ENCODE measurements around the gene SLX4.

SLX4 gene

DNA sequence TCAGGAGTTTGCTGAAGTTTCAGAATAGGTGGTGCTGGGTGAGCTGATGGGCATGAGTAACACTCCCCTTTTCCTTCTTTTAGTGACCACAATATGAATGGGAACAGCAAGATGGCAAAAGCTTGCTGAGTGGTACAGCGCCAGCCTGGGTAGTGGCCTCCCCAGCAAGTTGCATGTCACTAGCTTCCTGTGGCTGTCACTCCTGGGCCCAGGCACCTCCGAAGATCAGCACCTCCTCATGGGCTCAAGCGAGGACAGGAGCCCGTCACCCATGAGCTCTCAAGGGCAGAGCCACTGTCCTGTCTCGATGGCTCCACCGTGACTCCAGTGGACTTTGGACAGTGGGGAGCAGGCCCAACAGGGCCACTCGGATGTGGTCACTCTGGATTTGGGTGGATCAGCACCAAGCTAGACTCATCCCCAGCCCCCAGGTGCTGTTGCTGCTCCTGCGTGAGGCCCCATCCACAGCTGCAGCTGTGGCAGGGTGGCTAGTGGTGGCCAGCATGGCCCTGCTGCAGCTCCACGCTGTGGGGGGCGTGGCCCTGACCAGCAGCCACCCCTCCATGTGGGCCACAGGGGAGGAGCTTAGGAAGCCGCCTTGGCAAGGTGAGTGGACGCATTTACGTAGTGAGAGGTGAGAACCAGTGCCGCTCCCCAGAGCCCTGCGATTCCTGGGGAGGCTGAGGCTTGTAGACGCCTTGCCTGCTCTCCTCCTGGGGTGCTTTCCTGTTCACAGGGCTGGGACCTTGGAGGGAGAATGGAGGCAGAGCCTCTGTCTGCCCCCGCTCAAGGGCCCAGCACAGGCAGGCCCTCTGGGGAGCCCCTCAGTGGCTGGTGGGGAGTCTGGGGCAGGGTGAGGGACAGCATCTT is 29.5 kb upstream of the SLX4 start:
- peaks cover 7% of the 10 kb centered on the region for H3K4me1 ChIP-seq (ENCODE audit: control insufficient read depth, insufficient read depth, low read length, poor library complexity, severe bottlenecking)
- no peaks in the 10 kb centered on the region for H3K9me3 ChIP-seq (ENCODE audit: control insufficient read depth, low read length)
- H3K27me3 ChIP-seq (replicated peaks; ENCODE audit: control insufficient read depth, insufficient read depth, low read length, poor library complexity, severe bottlenecking) = no peaks in the 10 kb centered on the region
- no peak overlapping the region for H3K4me3 ChIP-seq (ENCODE audit: insufficient read depth, low read depth, low read length, poor library complexity, severe bottlenecking)
- no peak overlapping the region for H3K27ac ChIP-seq (ENCODE audit: insufficient read depth, low read length, poor library complexity, severe bottlenecking)
- H3K36me3 ChIP-seq (ENCODE audit: control insufficient read depth, insufficient read depth, low read length) = peaks cover 21% of the 10 kb centered on the region
- DNase-seq = no peak

DNA sequence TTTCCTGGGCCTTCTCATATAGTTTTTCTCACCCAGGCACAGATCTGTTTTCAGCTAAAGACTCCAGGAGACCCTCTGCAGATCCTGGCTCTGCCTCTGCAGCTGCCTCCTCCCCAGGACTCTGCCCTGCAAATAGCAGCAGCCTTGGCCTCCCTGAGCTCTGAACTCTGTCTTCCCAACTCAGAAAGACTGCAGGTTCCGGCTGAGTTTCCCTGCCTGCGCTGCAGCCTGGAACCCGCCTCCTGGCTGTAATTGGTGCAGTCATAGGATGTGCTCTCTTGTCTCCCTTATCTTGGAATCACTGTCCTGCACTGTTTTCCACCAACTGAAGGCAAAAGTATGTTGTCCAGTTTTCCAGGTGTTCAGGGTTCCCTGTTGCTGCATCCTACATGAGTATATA is 28.8 kb upstream of the SLX4 start:
- Histone ChIP-seq H3K27ac (ENCODE audit: insufficient read depth, low read length, poor library complexity, severe bottlenecking) (no peak overlapping the region), H3K9me3 (ENCODE audit: control insufficient read depth, low read length) (no peaks in the 10 kb centered on the region)
- no peak for DNase-seq

DNA sequence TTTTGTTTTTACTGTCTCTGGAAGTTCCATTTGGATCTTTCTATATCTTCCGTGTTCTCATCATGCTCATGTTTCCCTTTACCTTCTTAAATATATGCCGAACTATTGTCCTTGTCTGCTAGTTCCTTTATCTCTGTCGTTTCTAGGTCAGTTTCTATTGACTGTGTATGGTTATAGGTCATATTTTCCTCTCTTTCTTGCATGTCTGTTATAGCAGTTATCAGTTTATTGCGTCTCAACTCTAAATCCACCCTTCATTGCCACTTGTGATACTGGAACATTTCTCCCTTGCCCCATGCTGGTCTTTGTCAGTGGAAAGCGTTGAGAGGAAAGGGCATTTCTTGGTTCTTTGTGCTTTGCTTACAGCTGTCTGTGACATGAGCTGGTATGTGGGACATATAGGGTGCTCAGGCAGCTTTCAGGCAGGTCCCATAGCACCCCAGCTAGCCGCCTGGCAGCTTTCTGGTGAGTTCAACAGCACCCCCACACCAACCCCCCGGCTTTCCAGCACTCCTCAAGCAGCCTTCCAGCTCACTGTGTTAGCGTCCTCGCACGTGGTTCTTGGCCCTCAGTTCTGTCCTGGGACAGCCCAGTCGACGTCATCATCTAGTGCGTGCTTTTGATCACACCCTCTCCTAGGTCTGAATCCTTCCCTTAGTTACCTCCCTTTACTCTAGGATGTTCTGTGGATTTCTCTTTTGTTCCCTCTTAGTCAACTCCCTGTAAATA is 27.7 kb upstream of the SLX4 start:
- Histone ChIP-seq H3K36me3 (ENCODE audit: control insufficient read depth, insufficient read depth, low read length) (peaks cover 21% of the 10 kb centered on the region), H3K9me3 (ENCODE audit: control insufficient read depth, low read length) (no peaks in the 10 kb centered on the region), H3K27ac (ENCODE audit: insufficient read depth, low read length, poor library complexity, severe bottlenecking) (no peak overlapping the region), H3K27me3 (replicated peaks; ENCODE audit: control insufficient read depth, insufficient read depth, low read length, poor library complexity, severe bottlenecking) (no peaks in the 10 kb centered on the region), H3K4me1 (ENCODE audit: control insufficient read depth, insufficient read depth, low read length, poor library complexity, severe bottlenecking) (peaks cover 7% of the 10 kb centered on the region), H3K4me3 (ENCODE audit: insufficient read depth, low read depth, low read length, poor library complexity, severe bottlenecking) (no peak overlapping the region)
- DNase-seq = no peak

More for the DNA sequence above, 28.8 kb upstream of the SLX4 start:
- Histone ChIP-seq H3K27me3 (replicated peaks; ENCODE audit: control insufficient read depth, insufficient read depth, low read length, poor library complexity, severe bottlenecking) (no peaks in the 10 kb centered on the region), H3K4me3 (ENCODE audit: insufficient read depth, low read depth, low read length, poor library complexity, severe bottlenecking) (no peak overlapping the region), H3K4me1 (ENCODE audit: control insufficient read depth, insufficient read depth, low read length, poor library complexity, severe bottlenecking) (peaks cover 7% of the 10 kb centered on the region), H3K36me3 (ENCODE audit: control insufficient read depth, insufficient read depth, low read length) (peaks cover 21% of the 10 kb centered on the region)

DNA sequence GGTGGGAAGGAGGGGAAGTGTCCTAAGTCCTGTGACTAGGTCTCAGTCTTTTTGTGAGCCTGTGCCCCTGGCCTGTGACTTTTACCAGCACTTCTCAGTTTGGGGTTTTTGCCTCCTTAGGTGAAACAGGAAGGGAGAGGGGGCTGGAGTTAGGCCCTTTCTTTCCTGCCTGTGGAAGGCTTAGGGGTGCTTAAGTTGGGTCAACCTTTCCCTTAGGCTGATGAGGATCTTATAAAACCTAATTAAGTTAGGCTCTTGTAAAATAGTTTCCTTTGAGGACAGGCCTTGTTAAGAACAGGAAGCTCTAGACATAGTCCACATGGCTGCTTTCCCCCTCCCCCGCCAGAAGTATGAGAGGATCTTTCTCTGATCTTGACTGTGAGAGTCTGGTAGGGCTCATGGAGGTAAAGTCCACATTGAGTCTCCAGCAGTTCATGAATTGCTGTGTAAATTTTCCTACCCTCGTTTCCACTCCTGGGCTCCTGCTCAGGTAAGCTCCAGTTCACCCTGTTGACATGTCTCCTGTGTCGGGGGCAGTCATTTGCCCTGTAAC is 26.0 kb upstream of the SLX4 start:
- H3K36me3 ChIP-seq (ENCODE audit: control insufficient read depth, insufficient read depth, low read length) = peaks cover 12% of the 10 kb centered on the region
- DNase-seq = no peak
- no peak overlapping the region for H3K27ac ChIP-seq (ENCODE audit: insufficient read depth, low read length, poor library complexity, severe bottlenecking)

DNA sequence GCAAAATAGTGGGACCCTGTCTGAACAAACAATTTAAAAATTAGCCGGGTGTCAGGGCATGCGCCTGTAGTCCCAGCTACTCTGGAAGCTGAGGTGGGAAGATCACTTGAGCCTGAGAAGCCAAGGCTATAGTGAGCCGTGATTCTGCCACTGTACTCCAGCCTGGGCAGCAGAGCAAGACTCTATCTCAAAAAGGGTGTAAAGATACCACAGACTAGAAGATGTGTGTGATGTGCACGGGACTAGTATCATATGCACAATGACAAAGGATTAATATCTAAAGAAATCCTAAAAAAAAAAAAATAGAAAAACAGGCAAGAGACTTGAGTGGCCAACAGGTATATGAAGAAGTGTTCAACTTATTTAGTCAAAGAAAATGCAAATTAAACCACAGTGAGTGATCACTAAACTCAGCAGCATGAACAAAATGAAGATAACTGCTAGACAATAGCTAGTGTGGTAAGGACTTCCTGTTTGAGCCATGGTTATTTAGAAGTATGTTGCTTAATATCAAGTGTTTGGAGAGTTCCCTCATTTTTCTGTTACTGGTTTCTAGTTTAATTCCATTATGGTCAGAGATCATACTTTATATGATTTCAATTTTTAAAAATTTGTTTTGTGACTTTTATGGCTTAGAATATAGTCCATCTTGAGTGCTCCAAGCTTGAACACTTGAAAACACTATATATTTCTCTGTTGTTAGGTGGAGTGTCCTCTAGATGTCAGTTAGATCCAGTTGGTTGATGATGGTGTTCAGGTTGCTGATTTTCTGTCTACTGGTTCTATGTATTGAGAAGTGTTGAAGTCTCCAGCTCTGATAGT is 14.7 kb upstream of the SLX4 start:
- peak overlapping the region; percentile 2 for H3K4me3 ChIP-seq (ENCODE audit: insufficient read depth, low read depth, low read length, poor library complexity, severe bottlenecking)
- H3K27ac ChIP-seq (ENCODE audit: insufficient read depth, low read length, poor library complexity, severe bottlenecking) = peak overlapping the region; percentile 14
- no peaks in the 10 kb centered on the region for H3K36me3 ChIP-seq (ENCODE audit: control insufficient read depth, insufficient read depth, low read length)
- H3K27me3 ChIP-seq (replicated peaks; ENCODE audit: control insufficient read depth, insufficient read depth, low read length, poor library complexity, severe bottlenecking) = no peaks in the 10 kb centered on the region
- H3K9me3 ChIP-seq (ENCODE audit: control insufficient read depth, low read length) = no peaks in the 10 kb centered on the region
- H3K4me1 ChIP-seq (ENCODE audit: control insufficient read depth, insufficient read depth, low read length, poor library complexity, severe bottlenecking) = no peaks in the 10 kb centered on the region
- no peak for DNase-seq

More for the DNA sequence above, 26.0 kb upstream of the SLX4 start:
- Histone ChIP-seq H3K9me3 (ENCODE audit: control insufficient read depth, low read length) (no peaks in the 10 kb centered on the region), H3K4me3 (ENCODE audit: insufficient read depth, low read depth, low read length, poor library complexity, severe bottlenecking) (no peak overlapping the region), H3K4me1 (ENCODE audit: control insufficient read depth, insufficient read depth, low read length, poor library complexity, severe bottlenecking) (peaks cover 7% of the 10 kb centered on the region), H3K27me3 (replicated peaks; ENCODE audit: control insufficient read depth, insufficient read depth, low read length, poor library complexity, severe bottlenecking) (no peaks in the 10 kb centered on the region)

DNA sequence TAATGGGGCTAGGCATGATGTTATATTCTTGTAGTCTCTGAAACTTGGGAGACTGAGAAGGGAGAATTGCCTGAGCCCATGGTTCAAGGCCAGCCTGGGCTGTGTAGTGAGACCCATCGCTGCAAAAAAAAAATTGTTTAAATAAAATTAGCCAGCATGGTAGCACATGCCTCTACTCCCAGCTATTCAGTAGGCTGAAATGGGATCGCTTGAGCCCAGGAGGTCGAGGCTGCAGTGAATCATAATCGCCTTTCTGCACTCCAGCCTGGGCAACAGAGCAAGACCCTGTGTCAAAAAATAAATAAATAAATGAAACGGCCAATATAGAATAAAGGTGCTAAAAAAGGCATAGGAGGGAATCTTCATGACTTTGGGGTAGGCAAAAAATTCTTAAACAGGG is 13.9 kb upstream of the SLX4 start:
- Histone ChIP-seq H3K36me3 (ENCODE audit: control insufficient read depth, insufficient read depth, low read length) (no peaks in the 10 kb centered on the region), H3K27me3 (replicated peaks; ENCODE audit: control insufficient read depth, insufficient read depth, low read length, poor library complexity, severe bottlenecking) (no peaks in the 10 kb centered on the region), H3K4me3 (ENCODE audit: insufficient read depth, low read depth, low read length, poor library complexity, severe bottlenecking) (no peak overlapping the region), H3K27ac (ENCODE audit: insufficient read depth, low read length, poor library complexity, severe bottlenecking) (no peak overlapping the region), H3K9me3 (ENCODE audit: control insufficient read depth, low read length) (no peaks in the 10 kb centered on the region), H3K4me1 (ENCODE audit: control insufficient read depth, insufficient read depth, low read length, poor library complexity, severe bottlenecking) (no peaks in the 10 kb centered on the region)
- no peak for DNase-seq

DNA sequence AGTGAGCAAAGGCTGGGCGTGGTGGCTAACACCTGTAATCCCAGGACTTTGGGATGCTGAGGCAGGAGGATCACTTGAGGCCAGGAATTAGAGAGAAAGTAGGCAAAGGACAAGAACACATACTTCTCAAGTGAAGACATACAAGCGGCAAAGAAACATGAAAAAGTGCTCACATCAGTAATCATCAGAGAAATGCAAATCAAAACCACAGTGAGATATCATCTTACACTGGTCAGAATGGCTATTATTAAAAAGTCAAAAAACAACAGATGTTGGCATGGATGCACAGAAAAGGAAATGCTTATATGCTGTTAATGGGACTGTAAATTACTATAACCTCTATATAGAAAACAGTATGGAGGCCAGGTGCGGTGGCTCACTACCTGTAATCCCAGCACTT is 12.2 kb upstream of the SLX4 start:
- Histone ChIP-seq H3K27ac (ENCODE audit: insufficient read depth, low read length, poor library complexity, severe bottlenecking) (no peak overlapping the region), H3K9me3 (ENCODE audit: control insufficient read depth, low read length) (no peaks in the 10 kb centered on the region), H3K36me3 (ENCODE audit: control insufficient read depth, insufficient read depth, low read length) (no peaks in the 10 kb centered on the region), H3K4me1 (ENCODE audit: control insufficient read depth, insufficient read depth, low read length, poor library complexity, severe bottlenecking) (no peaks in the 10 kb centered on the region), H3K4me3 (ENCODE audit: insufficient read depth, low read depth, low read length, poor library complexity, severe bottlenecking) (no peak overlapping the region), H3K27me3 (replicated peaks; ENCODE audit: control insufficient read depth, insufficient read depth, low read length, poor library complexity, severe bottlenecking) (no peaks in the 10 kb centered on the region)
- DNase-seq = no peak

DNA sequence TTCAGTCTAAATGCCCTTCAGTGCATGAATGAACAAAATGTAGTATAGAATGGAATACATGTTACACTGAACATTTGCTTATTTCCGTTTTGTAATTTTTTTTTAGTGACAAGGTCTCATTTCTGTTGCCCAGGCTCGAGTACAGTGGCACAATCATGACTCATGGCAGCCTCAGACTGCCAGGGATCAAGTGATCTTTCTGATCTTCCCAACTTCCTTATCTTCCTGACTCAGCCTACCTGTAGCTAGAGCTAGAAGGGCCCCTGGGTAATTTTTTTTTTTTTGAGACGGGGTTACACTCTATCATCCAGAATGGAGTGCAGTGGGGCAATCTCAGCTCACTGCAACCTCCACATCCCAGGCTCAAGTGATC is 7.3 kb upstream of the SLX4 start:
- Histone ChIP-seq H3K36me3 (ENCODE audit: control insufficient read depth, insufficient read depth, low read length) (peaks cover 5% of the 10 kb centered on the region), H3K27ac (ENCODE audit: insufficient read depth, low read length, poor library complexity, severe bottlenecking) (no peak overlapping the region), H3K4me3 (ENCODE audit: insufficient read depth, low read depth, low read length, poor library complexity, severe bottlenecking) (no peak overlapping the region), H3K27me3 (replicated peaks; ENCODE audit: control insufficient read depth, insufficient read depth, low read length, poor library complexity, severe bottlenecking) (no peaks in the 10 kb centered on the region), H3K9me3 (ENCODE audit: control insufficient read depth, low read length) (no peaks in the 10 kb centered on the region), H3K4me1 (ENCODE audit: control insufficient read depth, insufficient read depth, low read length, poor library complexity, severe bottlenecking) (no peaks in the 10 kb centered on the region)
- no peak for DNase-seq

DNA sequence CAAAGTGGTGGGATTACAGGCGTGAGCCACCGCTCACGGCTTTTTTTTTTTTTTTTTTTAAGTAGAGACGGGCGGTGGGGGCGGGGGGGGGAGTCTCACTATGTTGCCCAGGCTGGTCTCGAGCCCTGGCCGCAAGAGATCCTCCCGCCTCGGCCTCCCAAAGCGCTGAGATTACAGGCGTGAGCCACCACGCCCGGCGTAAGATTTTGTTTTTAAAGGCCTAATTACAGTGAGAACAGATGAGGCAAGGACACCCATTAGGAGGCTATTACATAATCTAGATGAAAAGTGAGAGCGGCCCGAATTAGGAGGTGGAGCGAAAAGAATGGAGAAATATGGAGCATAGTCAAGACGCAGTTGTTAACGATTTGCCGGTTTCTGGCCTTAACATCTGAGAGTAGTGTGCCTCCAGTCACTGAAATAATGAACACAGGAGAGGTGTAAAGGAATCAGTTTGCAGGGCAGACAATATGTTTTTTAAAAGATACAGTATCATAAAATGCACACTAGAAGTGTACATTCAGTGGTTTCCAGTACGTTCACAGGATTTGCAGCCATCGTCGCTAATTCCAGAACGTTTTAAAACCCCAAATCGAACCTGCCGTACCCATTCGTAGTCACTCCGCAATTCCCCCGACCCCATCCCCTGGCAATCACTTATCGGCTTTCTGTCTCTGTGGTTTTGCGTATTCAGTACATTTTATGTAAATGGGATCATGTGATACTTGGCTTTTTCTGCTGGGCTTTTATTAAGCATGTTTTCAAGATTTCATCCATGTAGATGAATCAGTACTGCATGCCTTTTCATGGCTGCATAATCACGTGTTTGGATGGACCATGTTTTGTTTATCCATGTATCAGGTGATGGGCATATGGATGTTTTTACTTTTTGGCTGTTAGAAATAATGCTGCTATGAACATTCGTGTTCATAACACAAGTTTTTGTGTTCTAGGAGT is 1.4 kb upstream of the SLX4 start:
- DNase-seq = no peak
- peaks cover 16% of the 10 kb centered on the region for H3K4me1 ChIP-seq (ENCODE audit: control insufficient read depth, insufficient read depth, low read length, poor library complexity, severe bottlenecking)
- H3K27me3 ChIP-seq (replicated peaks; ENCODE audit: control insufficient read depth, insufficient read depth, low read length, poor library complexity, severe bottlenecking) = no peaks in the 10 kb centered on the region
- no peak overlapping the region for H3K27ac ChIP-seq (ENCODE audit: insufficient read depth, low read length, poor library complexity, severe bottlenecking)
- H3K4me3 ChIP-seq (ENCODE audit: insufficient read depth, low read depth, low read length, poor library complexity, severe bottlenecking) = peak overlapping the region; percentile 96
- peaks cover 5% of the 10 kb centered on the region for H3K36me3 ChIP-seq (ENCODE audit: control insufficient read depth, insufficient read depth, low read length)
- no peaks in the 10 kb centered on the region for H3K9me3 ChIP-seq (ENCODE audit: control insufficient read depth, low read length)

Data from effector memory CD4-positive, alpha-beta T cell (primary cell).